SKM-1 treated with dmso at 0.1 percent for 144 hours (cell line): Measurements from ENCODE around the gene ETS1.
"Not testable (repeated sequence)": the region's sequence is repeated elsewhere in the genome, so short reads cannot be mapped to it uniquely, and the experiment has no call there.

Experiments used
- DNase-seq: peaks from one replicate; lab custom pipeline; 2025; ENCODE audit not compliant: unreplicated experiment; lab: John Stamatoyannopoulos, UW

ETS1 gene

GRCh38 chr11:128467041-128467440 lies 120.3 kb downstream of the ETS1 start:
- DNase-seq = no peak

- DNase-seq = no peak
These were observed 121.2 kb downstream of the ETS1 start for GRCh38 chr11:128465946-128466705.

GRCh38 chr11:128465531-128465930 lies 121.8 kb downstream of the ETS1 start:
- no peak for DNase-seq

- DNase-seq = no peak
These were observed 122.4 kb downstream of the ETS1 start for GRCh38 chr11:128464878-128465450.

- no peak for DNase-seq
These were observed 123.4 kb downstream of the ETS1 start for GRCh38 chr11:128463979-128464378.

- no peak for DNase-seq
These were observed 124.0 kb downstream of the ETS1 start for GRCh38 chr11:128463371-128463829.

GRCh38 chr11:128462922-128463321 lies 124.4 kb downstream of the ETS1 start:
- DNase-seq = no peak

GRCh38 chr11:128462189-128462588 lies 125.2 kb downstream of the ETS1 start:
- DNase-seq = no peak

- DNase-seq = no peak
These were observed 129.0 kb downstream of the ETS1 start for GRCh38 chr11:128458321-128458720.

GRCh38 chr11:128457874-128458273 lies 129.5 kb downstream of the ETS1 start:
- no peak for DNase-seq

GRCh38 chr11:128456566-128457268 lies 130.6 kb downstream of the ETS1 start:
- no peak for DNase-seq

GRCh38 chr11:128455766-128456165 lies 131.6 kb downstream of the ETS1 start:
- DNase-seq = no peak

GRCh38 chr11:128453444-128454336 lies 133.7 kb downstream of the ETS1 start:
- DNase-seq = no peak

- no peak for DNase-seq
These were observed 135.5 kb downstream of the ETS1 start for GRCh38 chr11:128451652-128452470.

- no peak for DNase-seq
These were observed 136.3 kb downstream of the ETS1 start for GRCh38 chr11:128450882-128451651.

- not testable (repeated sequence) for DNase-seq
These were observed 136.9 kb downstream of the ETS1 start for GRCh38 chr11:128450425-128450824.

- DNase-seq = no peak
These were observed 138.2 kb downstream of the ETS1 start for GRCh38 chr11:128448981-128449713.

GRCh38 chr11:128448200-128448886 lies 139.0 kb downstream of the ETS1 start:
- no peak for DNase-seq
